Spleen (tissue), 11 donors: Measurements from ENCODE around the gene CFAP97. TPM values are rescaled to one million over a fixed set of nuclear protein-coding genes. Genes with fewer than 3 reads are reported as not detected.
A peak's percentile ranks its signal among the peaks of the same experiment; 100 is the strongest.

Source experiments
- DNase-seq: peaks from one replicate; pipeline ENCODE4 v3.0.0-alpha.2; 2020
- H3K27ac ChIP-seq, 8 donors: fragments of 200-600 bp; sonication (generic) in 7 of 8; 1 replicate in 4 of 8; 2 replicates in 4 of 8; pipeline versions ENCODE4 v1.5.0 to v1.8.0; 2016 to 2021; ENCODE audit warnings: inconsistent platforms in 4 of 8, mild to moderate bottlenecking in 4 of 8, moderate library complexity in 1 of 8
- H3K27me3 ChIP-seq, 7 donors: fragments of 200-600 bp; sonication (generic) in 6 of 7; replicated peaks in 1 of 7; 1 replicate in 4 of 7; 2 replicates in 3 of 7; pipeline versions ENCODE4 v1.5.0 to v1.8.0; 2016 to 2021; ENCODE audit warnings: inconsistent platforms in 3 of 7, mild to moderate bottlenecking in 1 of 7
- H3K36me3 ChIP-seq, 6 donors: fragments of 200-600 bp; sonication (generic) in 5 of 6; 1 replicate in 4 of 6; 2 replicates in 2 of 6; pipeline versions ENCODE4 v1.5.0 to v1.8.0; 2016 to 2021; ENCODE audit warnings: inconsistent platforms in 2 of 6
- H3K4me1 ChIP-seq, 6 donors: fragments of 200-600 bp; sonication (generic) in 5 of 6; 1 replicate in 3 of 6; 2 replicates in 3 of 6; pipeline versions ENCODE4 v1.5.0 to v1.8.0; 2016 to 2021; ENCODE audit warnings: inconsistent platforms in 3 of 6
- H3K4me3 ChIP-seq, 8 donors: fragments of 200-600 bp; sonication (generic) in 7 of 8; 1 replicate in 4 of 8; 2 replicates in 4 of 8; pipeline versions ENCODE4 v1.5.0 to v1.8.0; 2016 to 2021; ENCODE audit warnings: inconsistent platforms in 4 of 8, mild to moderate bottlenecking in 4 of 8, moderate library complexity in 2 of 8
- H3K9me3 ChIP-seq, 8 donors: fragments of 200-600 bp; sonication (generic) in 7 of 8; 1 replicate in 4 of 8; 2 replicates in 4 of 8; pipeline versions ENCODE4 v1.5.0 to v1.8.0; 2016 to 2021; ENCODE audit warnings: inconsistent platforms in 4 of 8
- CTCF ChIP-seq, 11 experiments: fragments of 200-600 bp in 7 of 11; fragments of 450-650 bp in 4 of 11; sonication (generic) in 4 of 11; IDR thresholded peaks in 8 of 11; conservative IDR thresholded peaks in 3 of 11; 1 replicate in 7 of 11; 2 replicates in 4 of 11; pipeline versions ENCODE4 v1.4.0 to v1.8.0; 2016 to 2021; ENCODE audit warnings: antibody characterized with exemption in 11 of 11, inconsistent platforms in 4 of 11, mild to moderate bottlenecking in 1 of 11
- POLR2A ChIP-seq, 3 donors: fragments of 450-650 bp; IDR thresholded peaks; one replicate each; pipeline ENCODE4 v1.5.1; 2017; ENCODE audit warnings: antibody characterized with exemption in 3 of 3, mild to moderate bottlenecking in 1 of 3
- POLR2AphosphoS5 ChIP-seq, 3 donors: sonication (generic); formaldehyde crosslinking; IDR thresholded peaks; one replicate each; pipeline ENCODE4 v1.5.1; 2017; ENCODE audit warnings: antibody characterized with exemption in 3 of 3
- WGBS, 5 donors: extraction: QIAGEN DNeasy Blood & Tissue Kit in 3 of 5; methylation state at CpG; one replicate each; pipeline versions ENCODE4 v1.1.5 to v1.1.7; 2013 to 2018; 5-methylcytosine and 5-hydroxymethylcytosine counted together
- intact Hi-C: fragments of 100-400 bp; cut with DNase I; formaldehyde crosslinking; loops from one replicate; pipeline ENCODE4 v1.15.0; 2023; ENCODE audit warnings: low total_unique reads
- polyA plus RNA-seq, 3 donors: library from polyadenylated mRNA; stranded (reverse); fragments of 200-250 nt; gene quantifications; one replicate each; pipeline ENCODE4 v1.2.1, GENCODE V29; 2013
- total RNA-seq, 7 donors: library from RNA; depleted of rRNA in 3 of 7; stranded (reverse); fragments of >200 nt in 3 of 7; fragmentation: NEBNext Ultra II Directional in 4 of 7; extraction: Animal tissue kit (Norgen Biotek cat#: 25700) in 4 of 7; gene quantifications; one replicate each; pipeline versions ENCODE4 v1.1.0 to v1.2.1, GENCODE V29; 2016 to 2021
- donor health status: healthy with polysubstance abuse.
- donor health status: DM: no; HTN: no; CAD: no; lungs with moderate emphysema.
- donor health status: DM: no; HTN: no; CAD: no.
- donor health status: Bipolar disorder and iron deficiency.
- donor health status: healthy.
- donor health status: DM: no; HTN: no; CAD: no.
- donor health status: DM: yes; HTN: yes; CAD: no.

The CFAP97 gene
- total and polyA plus RNA-seq, 10 donors: 4.8 to 48.6 (median 39.0) TPM

GRCh38 chr4:185213877-185214276 lies 10.1 kb upstream of the CFAP97 start:
- Histone ChIP-seq H3K36me3 (no peaks in the 10 kb centered on the region), H3K9me3 (no peaks in the 10 kb centered on the region), H3K4me1 (peaks cover 24 to 83% (median 51%) of the 10 kb centered on the region in 6 donors), H3K27ac (peak overlapping the region in 5 of 8 donors; percentile 32 to 70 (median 48)), H3K27me3 (peaks cover 0 to 19% (median 0%) of the 10 kb centered on the region in 7 donors), H3K4me3 (no peak overlapping the region)
- DNase-seq: no peak
- intact Hi-C loops: no loop called here
- 27 to 71% (median 61%) methylated on average over 4 of the region's 4 CpGs for WGBS, 5 donors
- TF ChIP-seq POLR2A (IDR thresholded peaks at IDR 0.05): no peak
- peak in 1 of 3 donors; percentile 33 for TF ChIP-seq POLR2AphosphoS5 (IDR thresholded peaks at IDR 0.05)
- TF ChIP-seq CTCF (IDR thresholded peaks at IDR 0.05 in 8 of 11, conservative IDR thresholded peaks at IDR 0.05 in 3 of 11): no peak

- intact Hi-C loops: no loop called here
- H3K27me3 ChIP-seq: peaks cover 0 to 19% (median 0%) of the 10 kb centered on the region in 7 donors
- DNase-seq: no peak
- no peaks in the 10 kb centered on the region for H3K9me3 ChIP-seq
- no peak overlapping the region for H3K4me3 ChIP-seq
- 82 to 98% (median 98%) methylated on average over 4 of the region's 4 CpGs for WGBS, 5 donors
- TF ChIP-seq POLR2A (IDR thresholded peaks at IDR 0.05) (no peak), POLR2AphosphoS5 (IDR thresholded peaks at IDR 0.05) (no peak), CTCF (IDR thresholded peaks at IDR 0.05 in 8 of 11, conservative IDR thresholded peaks at IDR 0.05 in 3 of 11) (no peak)
- H3K4me1 ChIP-seq: peaks cover 21 to 81% (median 52%) of the 10 kb centered on the region in 6 donors
- H3K27ac ChIP-seq: peak overlapping the region in 2 of 8 donors; percentile 48 to 70
- H3K36me3 ChIP-seq: no peaks in the 10 kb centered on the region
Observed at GRCh38 chr4:185212581-185212980, 8.8 kb upstream of the CFAP97 start.

- no peaks in the 10 kb centered on the region for H3K36me3 ChIP-seq
- TF ChIP-seq CTCF (IDR thresholded peaks at IDR 0.05 in 8 of 11, conservative IDR thresholded peaks at IDR 0.05 in 3 of 11) (no peak), POLR2A (IDR thresholded peaks at IDR 0.05) (no peak), POLR2AphosphoS5 (IDR thresholded peaks at IDR 0.05) (no peak)
- peak overlapping the region in 6 of 8 donors; percentile 2 to 79 (median 67) for H3K4me3 ChIP-seq
- H3K27ac ChIP-seq: peak overlapping the region in 7 of 8 donors; percentile 84 to 95 (median 92)
- H3K4me1 ChIP-seq: peaks cover 21 to 71% (median 50%) of the 10 kb centered on the region in 6 donors
- intact Hi-C loops: no loop called here
- H3K9me3 ChIP-seq: no peaks in the 10 kb centered on the region
- H3K27me3 ChIP-seq: peaks cover 0 to 19% (median 0%) of the 10 kb centered on the region in 7 donors
- 48 to 77% (median 72%) methylated on average over 2 of the region's 2 CpGs for WGBS, 5 donors
- no peak for DNase-seq
Observed at GRCh38 chr4:185211641-185212040, 7.8 kb upstream of the CFAP97 start.

- H3K4me3 ChIP-seq: peak overlapping the region; percentile 37 to 79 (median 64)
- TF ChIP-seq POLR2A (IDR thresholded peaks at IDR 0.05) (no peak), POLR2AphosphoS5 (IDR thresholded peaks at IDR 0.05) (no peak), CTCF (IDR thresholded peaks at IDR 0.05 in 8 of 11, conservative IDR thresholded peaks at IDR 0.05 in 3 of 11) (no peak)
- H3K36me3 ChIP-seq: no peaks in the 10 kb centered on the region
- H3K4me1 ChIP-seq: peaks cover 21 to 70% (median 52%) of the 10 kb centered on the region in 6 donors
- no peak for DNase-seq
- H3K27ac ChIP-seq: peak overlapping the region; percentile 76 to 95 (median 92)
- WGBS, 5 donors: 58 to 70% (median 68%) methylated on average over 5 of the region's 5 CpGs
- peaks cover 0 to 19% (median 0%) of the 10 kb centered on the region in 7 donors for H3K27me3 ChIP-seq
- intact Hi-C loops: no loop called here
- no peaks in the 10 kb centered on the region for H3K9me3 ChIP-seq
Observed at GRCh38 chr4:185211035-185211434, 7.2 kb upstream of the CFAP97 start.
